HCT116 (cell line): ENCODE data around the gene GCAT.

Experiments used
- ATF3 ChIP-seq: IDR thresholded peaks from 2 replicates; pipeline ENCODE4 v1.6.1; 2012
- CBX3 ChIP-seq: IDR thresholded peaks from 2 replicates; pipeline ENCODE4 v1.6.1; 2012; ENCODE audit warnings: low read depth
- CEBPB ChIP-seq: IDR thresholded peaks from 2 replicates; pipeline ENCODE4 v1.6.1; 2012; ENCODE audit warnings: low read depth
- CTCF ChIP-seq, 3 experiments: fragments of 200-600 bp in 1 of 3; sonication (generic) in 1 of 3; IDR thresholded peaks in 2 of 3; conservative IDR thresholded peaks in 1 of 3; 2 replicates each; pipeline ENCODE4 v1.5.1; 2012 to 2017; ENCODE audit warnings: low read depth in 2 of 3, low read length in 2 of 3, antibody characterized with exemption in 1 of 3, borderline replicate concordance in 1 of 3, control low read depth in 1 of 3, mild to moderate bottlenecking in 1 of 3, mixed read lengths in 1 of 3, mixed run types in 1 of 3, moderate library complexity in 1 of 3; ENCODE audit not compliant: insufficient read depth in 1 of 3
- EZH2 ChIP-seq: fragments of 200-600 bp; sonication (generic); IDR thresholded peaks from 2 replicates; pipeline ENCODE4 v1.6.1; 2017; ENCODE audit warnings: antibody characterized with exemption, mixed run types
- EZH2phosphoT487 ChIP-seq: fragments of 200-600 bp; IDR thresholded peaks from 2 replicates; pipeline ENCODE4 v1.6.1; 2018; ENCODE audit warnings: antibody characterized with exemption, borderline replicate concordance
- MAX ChIP-seq: IDR thresholded peaks from 2 replicates; pipeline ENCODE4 v1.6.1; 2012
- POLR2A ChIP-seq: IDR thresholded peaks from 2 replicates; pipeline ENCODE4 v1.7.0; 2011; ENCODE audit warnings: borderline replicate concordance; ENCODE audit not compliant: insufficient read depth, insufficient read length; ENCODE audit errors: extremely low read depth
- POLR2AphosphoS5 ChIP-seq: IDR thresholded peaks from 2 replicates; pipeline ENCODE4 v1.6.1; 2011; ENCODE audit warnings: mild to moderate bottlenecking, low read depth, low read length, moderate library complexity
- RAD21 ChIP-seq: IDR thresholded peaks from 2 replicates; pipeline ENCODE4 v1.6.1; 2012; ENCODE audit warnings: low read depth, mild to moderate bottlenecking
- REST ChIP-seq: IDR thresholded peaks from 2 replicates; pipeline ENCODE4 v1.6.1; 2012; ENCODE audit warnings: low read depth
- SP1 ChIP-seq: IDR thresholded peaks from 2 replicates; pipeline ENCODE4 v1.6.1; 2012; ENCODE audit warnings: low read depth
- ZFX ChIP-seq: fragments of 450-650 bp; IDR thresholded peaks from 2 replicates; pipeline ENCODE4 v1.6.1; 2017

- TF ChIP-seq CBX3 (no peak), EZH2phosphoT487 (no peak), ATF3 (no peak), MAX (no peak), REST (no peak), CEBPB (no peak), CTCF (IDR thresholded peaks at IDR 0.05 in 2 of 3, conservative IDR thresholded peaks at IDR 0.05 in 1 of 3; ENCODE audit: borderline replicate concordance in 1 of 3, insufficient read depth in 1 of 3, low read depth in 2 of 3, low read length in 2 of 3) (no peak), POLR2A (no peak), EZH2 (no peak), POLR2AphosphoS5 (no peak), SP1 (no peak), ZFX (no peak), RAD21 (no peak)
Measured at GRCh38 chr22:37796079-37796478, 11.7 kb upstream of the GCAT start.
